ENCODE data around the gene ZNF528. TPM values are rescaled to one million over a fixed set of nuclear protein-coding genes. Genes with fewer than 3 reads are reported as not detected.

ZNF528 gene
- total RNA-seq, 1 donor from 2014 or later, result 12.6 TPM

Other genes with a start within 250 kb of the ZNF528 start
- gene ZNF836, start 226.2 kb upstream of the ZNF528 start, total RNA-seq, result 6.8 TPM
- gene PPP2R1A, start 207.8 kb upstream of the ZNF528 start, total RNA-seq, result 338 TPM
- gene ZNF766, start 128.3 kb upstream of the ZNF528 start, total RNA-seq, result 9.7 TPM
- gene ZNF480, start 100.7 kb upstream of the ZNF528 start, total RNA-seq, result 18.5 TPM
- gene ZNF610, start 61.6 kb upstream of the ZNF528 start, total RNA-seq, result 2.5 TPM
- 18.2 TPM for gene ZNF880, start 27.9 kb upstream of the ZNF528 start, total RNA-seq
- 0.24 TPM for gene ZNF534, start 31.3 kb downstream of the ZNF528 start, total RNA-seq
- gene ZNF578, start 55.7 kb downstream of the ZNF528 start, total RNA-seq, result 1.6 TPM
- gene ZNF808, start 129.8 kb downstream of the ZNF528 start, total RNA-seq, result 30.9 TPM
- 16.6 TPM for gene ZNF701, start 172.4 kb downstream of the ZNF528 start, total RNA-seq
- 13.0 TPM for gene ZNF83, start 240.5 kb downstream of the ZNF528 start, total RNA-seq

Data from Right ventricle myocardium inferior (tissue), 1 donor.